ENCODE results near the gene RIOK1. TPM values are rescaled to one million over a fixed set of nuclear protein-coding genes. Genes with fewer than 3 reads are reported as not detected.

Gene RIOK1
- total RNA-seq, 1 donor from 2014 or later, result 15.5 TPM

- TF ChIP-seq, protein P1, sequence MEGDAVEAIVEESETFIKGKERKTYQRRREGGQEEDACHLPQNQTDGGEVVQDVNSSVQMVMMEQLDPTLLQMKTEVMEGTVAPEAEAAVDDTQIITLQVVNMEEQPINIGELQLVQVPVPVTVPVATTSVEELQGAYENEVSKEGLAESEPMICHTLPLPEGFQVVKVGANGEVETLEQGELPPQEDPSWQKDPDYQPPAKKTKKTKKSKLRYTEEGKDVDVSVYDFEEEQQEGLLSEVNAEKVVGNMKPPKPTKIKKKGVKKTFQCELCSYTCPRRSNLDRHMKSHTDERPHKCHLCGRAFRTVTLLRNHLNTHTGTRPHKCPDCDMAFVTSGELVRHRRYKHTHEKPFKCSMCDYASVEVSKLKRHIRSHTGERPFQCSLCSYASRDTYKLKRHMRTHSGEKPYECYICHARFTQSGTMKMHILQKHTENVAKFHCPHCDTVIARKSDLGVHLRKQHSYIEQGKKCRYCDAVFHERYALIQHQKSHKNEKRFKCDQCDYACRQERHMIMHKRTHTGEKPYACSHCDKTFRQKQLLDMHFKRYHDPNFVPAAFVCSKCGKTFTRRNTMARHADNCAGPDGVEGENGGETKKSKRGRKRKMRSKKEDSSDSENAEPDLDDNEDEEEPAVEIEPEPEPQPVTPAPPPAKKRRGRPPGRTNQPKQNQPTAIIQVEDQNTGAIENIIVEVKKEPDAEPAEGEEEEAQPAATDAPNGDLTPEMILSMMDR (IDR thresholded peaks at IDR 0.05; ENCODE audit: insufficient read depth, low read length, poor library complexity, severe bottlenecking), result no peak
- Histone ChIP-seq H3K27me3 (ENCODE audit: control insufficient read depth, insufficient read depth, low read length) (no peaks in the 10 kb centered on the region), H3K4me3 (ENCODE audit: low read depth, low read length) (no peak overlapping the region), H3K36me3 (ENCODE audit: control insufficient read depth, insufficient read depth, low read length) (peaks cover 1% of the 10 kb centered on the region)
- no peak for DNase-seq (ENCODE audit: low read depth)
Measured at GRCh38 chr6:7406743-7407142, 17.1 kb downstream of the RIOK1 start.

- DNase-seq (ENCODE audit: low read depth), result no peak
- H3K4me3 ChIP-seq (ENCODE audit: low read depth, low read length), result no peak overlapping the region
- no peaks in the 10 kb centered on the region for H3K27me3 ChIP-seq (ENCODE audit: control insufficient read depth, insufficient read depth, low read length)
- no peaks in the 10 kb centered on the region for H3K36me3 ChIP-seq (ENCODE audit: control insufficient read depth, insufficient read depth, low read length)
- TF ChIP-seq, protein P1 (IDR thresholded peaks at IDR 0.05; ENCODE audit: insufficient read depth, low read length, poor library complexity, severe bottlenecking), result no peak
Measured at GRCh38 chr6:7409740-7410139, 20.1 kb downstream of the RIOK1 start.

DNA sequence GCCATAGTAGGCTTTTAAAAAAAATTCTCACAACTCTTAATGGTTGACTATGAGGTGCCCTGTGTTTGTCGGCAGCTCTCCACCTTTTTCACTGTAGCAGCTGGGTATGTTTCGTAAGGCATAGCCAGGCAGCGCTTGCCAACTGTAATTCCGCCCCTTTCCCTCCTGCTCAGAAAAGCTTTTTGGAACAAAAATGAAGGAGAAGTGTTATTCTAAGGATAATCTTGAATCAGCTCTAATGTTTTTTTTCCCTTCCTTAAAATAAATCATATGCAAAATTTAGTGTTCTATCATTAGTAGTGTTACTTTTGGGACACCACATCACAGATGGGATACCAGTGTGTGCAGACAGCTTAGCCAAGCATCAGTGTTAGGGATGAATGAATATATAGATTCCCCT lies 21.2 kb downstream of the RIOK1 start:
- H3K27me3 ChIP-seq (ENCODE audit: control insufficient read depth, insufficient read depth, low read length), result no peaks in the 10 kb centered on the region
- H3K36me3 ChIP-seq (ENCODE audit: control insufficient read depth, insufficient read depth, low read length), result no peaks in the 10 kb centered on the region
- H3K4me3 ChIP-seq (ENCODE audit: low read depth, low read length), result no peak overlapping the region
- TF ChIP-seq, protein P1 (IDR thresholded peaks at IDR 0.05; ENCODE audit: insufficient read depth, low read length, poor library complexity, severe bottlenecking), result no peak
- no peak for DNase-seq (ENCODE audit: low read depth)

GRCh38 chr6:7411328-7411727 lies 21.7 kb downstream of the RIOK1 start:
- no peak for DNase-seq (ENCODE audit: low read depth)
- H3K36me3 ChIP-seq (ENCODE audit: control insufficient read depth, insufficient read depth, low read length), result no peaks in the 10 kb centered on the region
- H3K27me3 ChIP-seq (ENCODE audit: control insufficient read depth, insufficient read depth, low read length), result no peaks in the 10 kb centered on the region
- TF ChIP-seq, protein P1 (IDR thresholded peaks at IDR 0.05; ENCODE audit: insufficient read depth, low read length, poor library complexity, severe bottlenecking), result no peak
- no peak overlapping the region for H3K4me3 ChIP-seq (ENCODE audit: low read depth, low read length)

- Histone ChIP-seq H3K27me3 (ENCODE audit: control insufficient read depth, insufficient read depth, low read length) (no peaks in the 10 kb centered on the region), H3K4me3 (ENCODE audit: low read depth, low read length) (no peak overlapping the region), H3K36me3 (ENCODE audit: control insufficient read depth, insufficient read depth, low read length) (no peaks in the 10 kb centered on the region)
- no peak for DNase-seq (ENCODE audit: low read depth)
- TF ChIP-seq, protein P1 (IDR thresholded peaks at IDR 0.05; ENCODE audit: insufficient read depth, low read length, poor library complexity, severe bottlenecking), result no peak
Measured at GRCh38 chr6:7413151-7413823, 23.7 kb downstream of the RIOK1 start.

DNA sequence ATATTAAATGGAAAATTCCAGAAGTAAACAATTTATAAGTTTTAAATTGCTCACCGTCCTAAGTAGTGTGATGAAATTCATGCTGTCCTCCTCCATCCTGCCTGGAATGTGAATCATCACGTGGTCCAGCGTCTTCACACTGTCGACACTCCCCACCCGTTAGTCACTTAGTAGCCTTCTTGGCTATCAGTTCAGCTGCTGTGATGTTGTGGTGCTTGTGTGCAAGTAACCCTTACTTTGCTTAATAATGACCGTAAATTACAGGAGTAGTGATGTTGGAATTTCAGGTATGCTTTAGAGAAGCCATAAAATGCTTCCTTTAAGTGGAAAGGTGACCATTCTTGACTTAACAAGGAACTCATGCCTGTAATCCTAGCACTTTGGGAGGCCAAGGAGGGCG lies 25.2 kb downstream of the RIOK1 start:
- TF ChIP-seq, protein P1 (IDR thresholded peaks at IDR 0.05; ENCODE audit: insufficient read depth, low read length, poor library complexity, severe bottlenecking), result no peak
- Histone ChIP-seq H3K4me3 (ENCODE audit: low read depth, low read length) (no peak overlapping the region), H3K36me3 (ENCODE audit: control insufficient read depth, insufficient read depth, low read length) (no peaks in the 10 kb centered on the region), H3K27me3 (ENCODE audit: control insufficient read depth, insufficient read depth, low read length) (no peaks in the 10 kb centered on the region)
- DNase-seq (ENCODE audit: low read depth), result peak; percentile 38

Data from kidney epithelial cell (primary cell).